ENCODE measurements around the gene NUDT1. TPM values are rescaled to one million over a fixed set of nuclear protein-coding genes. Genes with fewer than 3 reads are reported as not detected.
A peak's percentile ranks its signal among the peaks of the same experiment; 100 is the strongest.

The NUDT1 gene
- total RNA-seq = 9.5 and 28.4 TPM in 2 replicates
- 19.8 and 48.9 TPM in 2 replicates for polyA plus RNA-seq
- 44.4 and 95.4 TPM in 2 replicates for polyA plus RNA-seq (2012)
- polyA minus RNA-seq (ENCODE audit: low replicate concordance) = 12.3 and 20.5 TPM in 2 replicates

DNA sequence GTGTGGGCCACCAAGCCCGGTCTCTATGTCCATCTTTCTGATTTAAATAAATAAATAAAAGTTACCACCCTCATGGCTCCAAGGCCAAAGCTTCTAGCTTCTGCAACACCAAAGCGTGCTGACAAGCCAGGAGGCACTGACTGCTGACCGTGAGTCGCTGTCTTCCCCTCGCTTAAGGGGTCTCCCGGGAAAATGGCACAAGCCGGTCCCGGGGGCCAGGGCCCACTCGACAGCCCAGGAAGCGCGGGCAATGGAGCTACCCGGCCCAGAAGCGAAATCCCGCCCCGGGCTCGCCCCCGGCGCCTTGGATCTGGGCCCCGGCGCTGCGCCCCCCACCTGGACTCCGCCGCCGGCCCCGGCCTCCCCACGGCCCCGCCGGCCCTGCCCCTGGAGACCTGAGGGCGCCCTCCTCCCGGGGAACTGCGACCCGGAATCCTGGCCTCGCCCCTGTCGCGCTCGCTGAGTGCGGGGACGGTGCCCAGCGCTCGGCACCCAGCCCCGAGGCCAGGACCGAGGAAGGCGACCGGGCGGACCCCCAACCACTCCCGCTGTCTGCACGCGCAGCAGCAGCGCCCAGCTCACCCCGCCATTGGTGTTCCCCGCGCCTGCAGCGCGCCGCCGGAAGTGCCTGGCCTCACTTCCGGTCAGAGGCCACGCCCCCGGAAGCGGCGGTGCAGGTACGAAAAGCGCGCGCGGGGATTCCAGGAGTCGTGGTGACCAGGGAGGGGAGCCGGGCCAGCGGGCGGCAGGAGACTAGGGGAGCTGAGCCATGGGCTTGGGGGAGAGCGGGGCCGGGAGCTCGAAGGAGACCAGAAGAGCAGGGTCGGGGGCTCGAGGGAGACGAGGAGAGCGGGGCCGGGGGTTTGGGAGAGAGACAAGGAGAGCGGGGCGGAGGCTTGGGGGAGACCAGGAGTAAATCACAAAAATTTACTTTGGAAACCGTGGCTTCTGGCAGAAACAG lies at the start of gene NUDT1, which contains the start of gene MRM2:
Gene NUDT1 (plus strand): TSS at position 647 of the 961 bp plus-strand sequence. CDS start 2,349 bp downstream, outside the sequence.
Gene MRM2 (minus strand): TSS at position 626 of the 961 bp plus-strand sequence. CDS start 36 bp downstream, at position 590.
- Histone ChIP-seq H3K79me2 (ENCODE audit: control insufficient read depth, insufficient read depth, low read length) (peaks cover 22% of the 10 kb centered on the region), H4K20me1 (ENCODE audit: control insufficient read depth, extremely low read depth, insufficient read depth, low read length) (no peaks in the 10 kb centered on the region), H3K4me3 (replicated peaks in 1 of 4; ENCODE audit: control extremely low read depth in 1 of 4, insufficient read depth in 1 of 4, low read depth in 3 of 4, low read length in 4 of 4) (peak within 1 kb of the TSS; percentile 81 to 90 (median 88)), H3K4me2 (ENCODE audit: extremely low read depth, insufficient read depth, low read length) (peak within 1 kb of the TSS; percentile 91), H3K36me3 (ENCODE audit: control insufficient read depth, insufficient read depth, low read length) (peaks cover 15% of the 10 kb centered on the region), H3K9me3 (ENCODE audit: control insufficient read depth, insufficient read depth, low read depth, low read length) (no peaks in the 10 kb centered on the region), H3K4me1 (ENCODE audit: control insufficient read depth, extremely low read depth, insufficient read depth, low read length) (peaks cover 7% of the 10 kb centered on the region), H3K27me3 (ENCODE audit: control insufficient read depth, insufficient read depth, low read length) (no peaks in the 10 kb centered on the region), H3K27ac (ENCODE audit: insufficient read depth, low read length) (peak within 1 kb of the TSS; percentile 76), H3K9ac (ENCODE audit: insufficient read depth, low read length) (peak within 1 kb of the TSS; percentile 79), H2AFZ (ENCODE audit: low read length) (peak within 1 kb of the TSS; percentile 76)
- peak; percentile 59 to 68 for DNase-seq (ENCODE audit: low read depth in 2 of 2)
- TF ChIP-seq, protein P1, sequence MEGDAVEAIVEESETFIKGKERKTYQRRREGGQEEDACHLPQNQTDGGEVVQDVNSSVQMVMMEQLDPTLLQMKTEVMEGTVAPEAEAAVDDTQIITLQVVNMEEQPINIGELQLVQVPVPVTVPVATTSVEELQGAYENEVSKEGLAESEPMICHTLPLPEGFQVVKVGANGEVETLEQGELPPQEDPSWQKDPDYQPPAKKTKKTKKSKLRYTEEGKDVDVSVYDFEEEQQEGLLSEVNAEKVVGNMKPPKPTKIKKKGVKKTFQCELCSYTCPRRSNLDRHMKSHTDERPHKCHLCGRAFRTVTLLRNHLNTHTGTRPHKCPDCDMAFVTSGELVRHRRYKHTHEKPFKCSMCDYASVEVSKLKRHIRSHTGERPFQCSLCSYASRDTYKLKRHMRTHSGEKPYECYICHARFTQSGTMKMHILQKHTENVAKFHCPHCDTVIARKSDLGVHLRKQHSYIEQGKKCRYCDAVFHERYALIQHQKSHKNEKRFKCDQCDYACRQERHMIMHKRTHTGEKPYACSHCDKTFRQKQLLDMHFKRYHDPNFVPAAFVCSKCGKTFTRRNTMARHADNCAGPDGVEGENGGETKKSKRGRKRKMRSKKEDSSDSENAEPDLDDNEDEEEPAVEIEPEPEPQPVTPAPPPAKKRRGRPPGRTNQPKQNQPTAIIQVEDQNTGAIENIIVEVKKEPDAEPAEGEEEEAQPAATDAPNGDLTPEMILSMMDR (conservative IDR thresholded peaks at IDR 0.05 in 1 of 2, IDR thresholded peaks at IDR 0.05 in 1 of 2; ENCODE audit: low read depth in 1 of 2, low read length in 2 of 2) = no peak
- no peak for TF ChIP-seq EZH2 (IDR thresholded peaks at IDR 0.05; ENCODE audit: low read length, missing control alignments)

DNA sequence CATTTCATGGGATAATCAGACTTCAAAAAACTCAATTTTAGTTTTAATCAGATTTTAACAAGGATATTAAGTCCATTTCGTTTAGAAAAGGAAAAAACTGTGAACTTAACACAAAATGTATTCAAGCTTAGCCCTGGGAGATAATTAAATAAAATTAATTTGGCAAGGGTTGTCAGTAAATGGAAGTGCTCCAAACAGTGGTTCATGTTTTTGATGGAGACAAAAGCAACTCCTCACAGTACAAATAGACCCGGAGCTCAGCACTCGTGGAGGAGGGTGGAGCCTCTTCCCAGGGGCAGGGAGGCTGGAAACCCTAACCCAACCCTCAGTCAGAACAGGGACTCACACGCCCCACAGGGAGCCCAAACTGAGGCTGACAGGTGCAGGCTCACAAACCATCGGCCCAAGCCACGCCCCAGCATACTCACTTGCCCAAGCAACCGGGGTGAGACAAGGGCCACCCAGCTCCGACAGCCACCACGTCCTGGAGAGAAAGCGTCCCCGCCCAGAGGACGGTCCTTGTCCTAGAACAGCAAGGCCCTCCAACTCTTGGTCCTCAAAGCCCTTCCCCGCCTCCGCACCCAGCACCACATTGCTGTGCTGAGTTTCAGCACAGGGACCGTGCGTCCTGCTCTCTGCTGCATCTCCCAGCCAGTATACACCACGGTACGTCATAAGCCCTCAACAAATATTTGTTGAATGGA lies 49.0 kb upstream of the NUDT1 start:
- H3K9me3 ChIP-seq (ENCODE audit: control insufficient read depth, insufficient read depth, low read depth, low read length) = no peaks in the 10 kb centered on the region
- no peaks in the 10 kb centered on the region for H3K27me3 ChIP-seq (ENCODE audit: control insufficient read depth, insufficient read depth, low read length)
- no peak overlapping the region for H3K9ac ChIP-seq (ENCODE audit: insufficient read depth, low read length)
- no peak for TF ChIP-seq EZH2 (IDR thresholded peaks at IDR 0.05; ENCODE audit: low read length, missing control alignments)
- TF ChIP-seq, protein P1 (conservative IDR thresholded peaks at IDR 0.05 in 1 of 2, IDR thresholded peaks at IDR 0.05 in 1 of 2; ENCODE audit: low read depth in 1 of 2, low read length in 2 of 2) = no peak
- H3K4me1 ChIP-seq (ENCODE audit: control insufficient read depth, extremely low read depth, insufficient read depth, low read length) = no peaks in the 10 kb centered on the region
- no peak overlapping the region for H3K27ac ChIP-seq (ENCODE audit: insufficient read depth, low read length)
- H3K36me3 ChIP-seq (ENCODE audit: control insufficient read depth, insufficient read depth, low read length) = no peaks in the 10 kb centered on the region
- no peak overlapping the region for H2AFZ ChIP-seq (ENCODE audit: low read length)
- no peak overlapping the region for H3K4me3 ChIP-seq (replicated peaks in 1 of 4; ENCODE audit: control extremely low read depth in 1 of 4, insufficient read depth in 1 of 4, low read depth in 3 of 4, low read length in 4 of 4)
- DNase-seq (ENCODE audit: low read depth in 2 of 2) = no peak
- H3K79me2 ChIP-seq (ENCODE audit: control insufficient read depth, insufficient read depth, low read length) = no peaks in the 10 kb centered on the region
- H3K4me2 ChIP-seq (ENCODE audit: extremely low read depth, insufficient read depth, low read length) = no peak overlapping the region
- H4K20me1 ChIP-seq (ENCODE audit: control insufficient read depth, extremely low read depth, insufficient read depth, low read length) = no peaks in the 10 kb centered on the region
